HepG2 (cell line): ENCODE data around the gene GRIN3B. TPM values are rescaled to one million over a fixed set of nuclear protein-coding genes. Genes with fewer than 3 reads are reported as not detected.

Experiments
- AGO2 ChIP-seq: fragments of 200-400 bp; formaldehyde crosslinking; optimal IDR thresholded peaks from 2 replicates; pipeline ENCODE3; 2017; ENCODE audit warnings: mild to moderate bottlenecking, low read depth, low read length, moderate library complexity
- AKAP8 ChIP-seq: sonication (generic); formaldehyde crosslinking; IDR thresholded peaks from 2 replicates; pipeline ENCODE4 v1.5.1; 2020; ENCODE audit warnings: mild to moderate bottlenecking, missing genetic modification reagents
- ELF1 ChIP-seq: sonication (generic); formaldehyde crosslinking; IDR thresholded peaks from 2 replicates; pipeline ENCODE4 v1.4.0; 2020; ENCODE audit warnings: missing genetic modification reagents
- POLR2G ChIP-seq: fragments of 200-400 bp; formaldehyde crosslinking; IDR thresholded peaks from 2 replicates; pipeline ENCODE4 v1.6.1; 2018; ENCODE audit warnings: mild to moderate bottlenecking, low read depth, low read length, moderate library complexity
- ZBTB14 ChIP-seq: sonication (generic); formaldehyde crosslinking; IDR thresholded peaks from 2 replicates; pipeline ENCODE4 v1.4.0; 2020; ENCODE audit warnings: missing genetic modification reagents
- ZBTB4 ChIP-seq: sonication (generic); formaldehyde crosslinking; IDR thresholded peaks from 2 replicates; pipeline ENCODE4 v1.4.0; 2020; ENCODE audit warnings: missing genetic modification reagents, mild to moderate bottlenecking, borderline replicate concordance
- ZBTB8A ChIP-seq: sonication (generic); formaldehyde crosslinking; IDR thresholded peaks from 2 replicates; pipeline ENCODE4 v1.4.0; 2020; ENCODE audit warnings: mild to moderate bottlenecking, low read depth, missing genetic modification reagents, borderline replicate concordance
- ZNF839 ChIP-seq: sonication (generic); formaldehyde crosslinking; IDR thresholded peaks from 2 replicates; pipeline ENCODE4 v1.4.0; 2020; ENCODE audit warnings: missing genetic modification reagents, mild to moderate bottlenecking, borderline replicate concordance
- ZSCAN20 ChIP-seq: sonication (generic); formaldehyde crosslinking; IDR thresholded peaks from 2 replicates; pipeline ENCODE4 v1.4.0; 2020; ENCODE audit warnings: missing genetic modification reagents, mild to moderate bottlenecking, borderline replicate concordance
- polyA plus RNA-seq, 8 experiments: library from polyadenylated mRNA; depleted of rRNA in 3 of 8; stranded (reverse) in 7 of 8; unstranded in 1 of 8; fragments of >200 nt; fragmentation: Illumina TruSeq in 4 of 8; extraction: Trizol in 4 of 8; gene quantifications; 2 replicates each; pipeline versions ENCODE4 v1.2.1 to v1.2.3, GENCODE V29; 2011 to 2016; ENCODE audit warnings: low read depth in 4 of 8, missing spikeins in 1 of 8, mixed read lengths in 1 of 8; ENCODE audit not compliant: insufficient read depth in 1 of 8
- total RNA-seq, 5 experiments: library from RNA; depleted of rRNA; stranded (reverse); fragments of >200 nt; fragmentation: Illumina TruSeq; extraction: Trizol; gene quantifications; 2 replicates each; pipeline ENCODE4 v1.2.3, GENCODE V29; 2016; ENCODE audit warnings: low read depth in 1 of 5
- TF ChIP-seq, protein P1 (sequence below): sonication (generic); formaldehyde crosslinking; IDR thresholded peaks from 2 replicates; pipeline ENCODE4 v1.4.0; 2020; ENCODE audit warnings: missing genetic modification reagents
- TF ChIP-seq, protein P2 (sequence below): sonication (generic); formaldehyde crosslinking; IDR thresholded peaks from 2 replicates; pipeline ENCODE4 v1.4.0; 2020; ENCODE audit warnings: missing genetic modification reagents
- TF ChIP-seq, protein P3 (sequence below): sonication (generic); formaldehyde crosslinking; IDR thresholded peaks from 2 replicates; pipeline ENCODE4 v1.4.0; 2020; ENCODE audit warnings: missing genetic modification reagents, low read depth, mild to moderate bottlenecking, borderline replicate concordance
- TF ChIP-seq, protein P4 (sequence below): sonication (generic); formaldehyde crosslinking; IDR thresholded peaks from 2 replicates; pipeline ENCODE4 v1.5.1; 2020; ENCODE audit warnings: mild to moderate bottlenecking, missing genetic modification reagents, moderate library complexity

Gene GRIN3B
- total and polyA plus RNA-seq, 2 of the 13 experiments (the other 11 are each of a cell fraction or from before 2014, with no cell fraction given): 0.07 to 0.20 TPM

- TF ChIP-seq POLR2G: no peak
- no peak for TF ChIP-seq ZBTB14
- no peak for TF ChIP-seq ZBTB4
- TF ChIP-seq, protein P1, sequence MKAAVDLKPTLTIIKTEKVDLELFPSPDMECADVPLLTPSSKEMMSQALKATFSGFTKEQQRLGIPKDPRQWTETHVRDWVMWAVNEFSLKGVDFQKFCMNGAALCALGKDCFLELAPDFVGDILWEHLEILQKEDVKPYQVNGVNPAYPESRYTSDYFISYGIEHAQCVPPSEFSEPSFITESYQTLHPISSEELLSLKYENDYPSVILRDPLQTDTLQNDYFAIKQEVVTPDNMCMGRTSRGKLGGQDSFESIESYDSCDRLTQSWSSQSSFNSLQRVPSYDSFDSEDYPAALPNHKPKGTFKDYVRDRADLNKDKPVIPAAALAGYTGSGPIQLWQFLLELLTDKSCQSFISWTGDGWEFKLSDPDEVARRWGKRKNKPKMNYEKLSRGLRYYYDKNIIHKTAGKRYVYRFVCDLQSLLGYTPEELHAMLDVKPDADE (CRISPR knock-in tag): no peak
- TF ChIP-seq ZSCAN20 (CRISPR knock-in tag): no peak
- TF ChIP-seq AKAP8: 0 out of 2 replicates have a peak, but pooled peaks have one; percentile 28
- TF ChIP-seq ZNF839 (CRISPR knock-in tag): no peak
- TF ChIP-seq ZBTB8A (CRISPR knock-in tag): no peak
- TF ChIP-seq, protein P2, sequence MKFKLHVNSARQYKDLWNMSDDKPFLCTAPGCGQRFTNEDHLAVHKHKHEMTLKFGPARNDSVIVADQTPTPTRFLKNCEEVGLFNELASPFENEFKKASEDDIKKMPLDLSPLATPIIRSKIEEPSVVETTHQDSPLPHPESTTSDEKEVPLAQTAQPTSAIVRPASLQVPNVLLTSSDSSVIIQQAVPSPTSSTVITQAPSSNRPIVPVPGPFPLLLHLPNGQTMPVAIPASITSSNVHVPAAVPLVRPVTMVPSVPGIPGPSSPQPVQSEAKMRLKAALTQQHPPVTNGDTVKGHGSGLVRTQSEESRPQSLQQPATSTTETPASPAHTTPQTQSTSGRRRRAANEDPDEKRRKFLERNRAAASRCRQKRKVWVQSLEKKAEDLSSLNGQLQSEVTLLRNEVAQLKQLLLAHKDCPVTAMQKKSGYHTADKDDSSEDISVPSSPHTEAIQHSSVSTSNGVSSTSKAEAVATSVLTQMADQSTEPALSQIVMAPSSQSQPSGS (CRISPR knock-in tag): no peak
- TF ChIP-seq ELF1 (CRISPR knock-in tag): no peak
- TF ChIP-seq, protein P3, sequence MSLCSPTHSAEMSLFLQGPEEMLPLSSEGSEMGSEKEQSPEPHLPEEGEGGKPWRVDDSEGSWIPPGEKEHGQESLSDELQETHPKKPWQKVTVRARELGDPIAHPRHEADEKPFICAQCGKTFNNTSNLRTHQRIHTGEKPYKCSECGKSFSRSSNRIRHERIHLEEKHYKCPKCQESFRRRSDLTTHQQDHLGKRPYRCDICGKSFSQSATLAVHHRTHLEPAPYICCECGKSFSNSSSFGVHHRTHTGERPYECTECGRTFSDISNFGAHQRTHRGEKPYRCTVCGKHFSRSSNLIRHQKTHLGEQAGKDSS: no peak
- peak; percentile 93 for TF ChIP-seq AGO2
- TF ChIP-seq, protein P4, sequence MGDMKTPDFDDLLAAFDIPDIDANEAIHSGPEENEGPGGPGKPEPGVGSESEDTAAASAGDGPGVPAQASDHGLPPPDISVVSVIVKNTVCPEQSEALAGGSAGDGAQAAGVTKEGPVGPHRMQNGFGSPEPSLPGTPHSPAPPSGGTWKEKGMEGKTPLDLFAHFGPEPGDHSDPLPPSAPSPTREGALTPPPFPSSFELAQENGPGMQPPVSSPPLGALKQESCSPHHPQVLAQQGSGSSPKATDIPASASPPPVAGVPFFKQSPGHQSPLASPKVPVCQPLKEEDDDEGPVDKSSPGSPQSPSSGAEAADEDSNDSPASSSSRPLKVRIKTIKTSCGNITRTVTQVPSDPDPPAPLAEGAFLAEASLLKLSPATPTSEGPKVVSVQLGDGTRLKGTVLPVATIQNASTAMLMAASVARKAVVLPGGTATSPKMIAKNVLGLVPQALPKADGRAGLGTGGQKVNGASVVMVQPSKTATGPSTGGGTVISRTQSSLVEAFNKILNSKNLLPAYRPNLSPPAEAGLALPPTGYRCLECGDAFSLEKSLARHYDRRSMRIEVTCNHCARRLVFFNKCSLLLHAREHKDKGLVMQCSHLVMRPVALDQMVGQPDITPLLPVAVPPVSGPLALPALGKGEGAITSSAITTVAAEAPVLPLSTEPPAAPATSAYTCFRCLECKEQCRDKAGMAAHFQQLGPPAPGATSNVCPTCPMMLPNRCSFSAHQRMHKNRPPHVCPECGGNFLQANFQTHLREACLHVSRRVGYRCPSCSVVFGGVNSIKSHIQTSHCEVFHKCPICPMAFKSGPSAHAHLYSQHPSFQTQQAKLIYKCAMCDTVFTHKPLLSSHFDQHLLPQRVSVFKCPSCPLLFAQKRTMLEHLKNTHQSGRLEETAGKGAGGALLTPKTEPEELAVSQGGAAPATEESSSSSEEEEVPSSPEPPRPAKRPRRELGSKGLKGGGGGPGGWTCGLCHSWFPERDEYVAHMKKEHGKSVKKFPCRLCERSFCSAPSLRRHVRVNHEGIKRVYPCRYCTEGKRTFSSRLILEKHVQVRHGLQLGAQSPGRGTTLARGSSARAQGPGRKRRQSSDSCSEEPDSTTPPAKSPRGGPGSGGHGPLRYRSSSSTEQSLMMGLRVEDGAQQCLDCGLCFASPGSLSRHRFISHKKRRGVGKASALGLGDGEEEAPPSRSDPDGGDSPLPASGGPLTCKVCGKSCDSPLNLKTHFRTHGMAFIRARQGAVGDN (CRISPR knock-in tag): peak; percentile 22; the same call in 1 of the 2 replicates
These were observed 8.2 kb downstream of the GRIN3B start (continued) for GRCh38 chr19:1008268-1009040.
